ENCODE results near the gene LRRC14B.

DNA sequence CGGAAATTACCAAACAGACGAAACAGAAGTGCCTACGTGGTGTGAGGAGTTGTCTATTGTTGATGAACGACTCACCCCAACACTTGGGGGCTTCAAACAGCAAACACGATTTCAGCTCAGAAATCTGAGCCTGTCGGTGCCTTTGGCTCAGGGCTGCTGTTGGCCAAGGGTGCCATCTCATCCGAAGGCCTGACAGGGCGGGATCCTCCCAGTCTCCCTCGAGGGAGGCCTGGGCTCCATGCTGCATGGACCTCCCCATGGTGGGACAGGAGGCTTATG lies 1.3 kb downstream of the LRRC14B start:
- TF ChIP-seq, protein P1, sequence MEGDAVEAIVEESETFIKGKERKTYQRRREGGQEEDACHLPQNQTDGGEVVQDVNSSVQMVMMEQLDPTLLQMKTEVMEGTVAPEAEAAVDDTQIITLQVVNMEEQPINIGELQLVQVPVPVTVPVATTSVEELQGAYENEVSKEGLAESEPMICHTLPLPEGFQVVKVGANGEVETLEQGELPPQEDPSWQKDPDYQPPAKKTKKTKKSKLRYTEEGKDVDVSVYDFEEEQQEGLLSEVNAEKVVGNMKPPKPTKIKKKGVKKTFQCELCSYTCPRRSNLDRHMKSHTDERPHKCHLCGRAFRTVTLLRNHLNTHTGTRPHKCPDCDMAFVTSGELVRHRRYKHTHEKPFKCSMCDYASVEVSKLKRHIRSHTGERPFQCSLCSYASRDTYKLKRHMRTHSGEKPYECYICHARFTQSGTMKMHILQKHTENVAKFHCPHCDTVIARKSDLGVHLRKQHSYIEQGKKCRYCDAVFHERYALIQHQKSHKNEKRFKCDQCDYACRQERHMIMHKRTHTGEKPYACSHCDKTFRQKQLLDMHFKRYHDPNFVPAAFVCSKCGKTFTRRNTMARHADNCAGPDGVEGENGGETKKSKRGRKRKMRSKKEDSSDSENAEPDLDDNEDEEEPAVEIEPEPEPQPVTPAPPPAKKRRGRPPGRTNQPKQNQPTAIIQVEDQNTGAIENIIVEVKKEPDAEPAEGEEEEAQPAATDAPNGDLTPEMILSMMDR (conservative IDR thresholded peaks at IDR 0.05; ENCODE audit: low read depth, low read length) = no peak
- no peak for TF ChIP-seq EZH2 (IDR thresholded peaks at IDR 0.05; ENCODE audit: borderline replicate concordance, low read depth, low read length, poor library complexity, severe bottlenecking)

Measured in A673 (cell line).